Activated T-helper 1 cell treated with anti-CD3 and anti-CD28 coated beads, Interleukin-12 subunit alpha, Interleukin-12 subunit beta, Interleukin-2, Interleukin-4 antibody, amounts not matched to agents 30 ng/mL and 10 ng/mL and 1 ng/mL, durations not matched to agents 14 hours and 24 hours and 36 hours (primary cell): ENCODE data around the gene CRTC1. TPM values are rescaled to one million over a fixed set of nuclear protein-coding genes. Genes with fewer than 3 reads are reported as not detected.
"Not testable (repeated sequence)": the region's sequence is repeated elsewhere in the genome, so short reads cannot be mapped to it uniquely, and the experiment has no call there.

Source experiments
- DNase-seq: peaks from one replicate; pipeline ENCODE4 v3.0.0; 2021; ENCODE audit warnings: low spot score
- H3K27ac Mint-ChIP-seq: one replicate; pipeline ENCODE4 v1.8.0; 2021; ENCODE audit warnings: mild to moderate bottlenecking, mixed read lengths
- H3K27me3 Mint-ChIP-seq: one replicate; pipeline ENCODE4 v1.8.0; 2022; ENCODE audit warnings: mild to moderate bottlenecking, moderate library complexity, mixed read lengths; ENCODE audit not compliant: insufficient read depth
- H3K36me3 Mint-ChIP-seq: one replicate; pipeline ENCODE4 v1.8.0; 2021; ENCODE audit warnings: low read depth, mixed read lengths
- H3K4me1 Mint-ChIP-seq: one replicate; pipeline ENCODE4 v1.8.0; 2021; ENCODE audit warnings: low read depth, mixed read lengths
- H3K4me3 Mint-ChIP-seq: one replicate; pipeline ENCODE4 v1.8.0; 2021; ENCODE audit warnings: mild to moderate bottlenecking, moderate library complexity, mixed read lengths
- H3K9me3 Mint-ChIP-seq: one replicate; pipeline ENCODE4 v1.8.0; 2021; ENCODE audit warnings: mixed read lengths
- intact Hi-C: fragments of 100-400 bp; cut with micrococcal nuclease; formaldehyde crosslinking; loops from one replicate; pipeline ENCODE4 v1.15.1; 2024
- total RNA-seq: library from RNA; stranded (reverse); gene quantifications from 2 replicates; pipeline ENCODE4 v1.2.3, GENCODE V29; 2022

Gene CRTC1
- total RNA-seq, 1 donor from 2014 or later, result 6.1 TPM

DNA sequence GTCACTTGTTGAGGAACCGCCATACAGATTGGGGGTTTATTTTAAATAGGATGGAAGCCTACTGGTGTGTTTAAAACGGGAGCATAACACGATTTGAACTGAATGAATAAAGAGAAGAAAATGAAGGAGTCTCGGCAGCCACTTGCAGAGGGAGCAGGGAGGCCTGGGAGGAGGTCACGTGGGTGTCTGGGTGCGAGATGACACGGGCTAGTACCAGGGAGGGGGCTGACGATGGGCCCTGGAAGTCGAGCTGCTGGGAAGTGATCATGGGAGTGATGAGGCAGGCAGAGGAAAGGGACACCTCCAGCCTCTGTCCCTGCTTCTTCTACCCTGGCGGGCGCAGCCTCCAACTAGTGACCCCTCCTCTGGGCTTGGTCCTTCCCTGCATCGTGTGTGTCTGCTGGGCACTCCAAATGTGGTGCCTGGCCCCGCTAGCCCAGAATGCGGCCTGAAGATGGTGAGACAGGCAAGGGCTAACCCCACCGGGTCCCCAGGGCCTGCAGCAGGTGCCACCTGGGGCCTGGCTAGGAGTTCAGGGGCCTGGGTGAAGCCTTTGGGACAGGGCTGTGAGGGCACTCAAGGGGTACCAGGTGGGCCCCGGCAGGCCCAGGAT, 35.5 kb downstream of the CRTC1 start:
- no peak overlapping the region for H3K27ac Mint-ChIP-seq
- no peaks in the 10 kb centered on the region for H3K4me1 Mint-ChIP-seq
- intact Hi-C loops, result no loop called here
- no peaks in the 10 kb centered on the region for H3K27me3 Mint-ChIP-seq
- H3K36me3 Mint-ChIP-seq, result no peaks in the 10 kb centered on the region
- no peak for DNase-seq
- no peak overlapping the region for H3K4me3 Mint-ChIP-seq
- no peaks in the 10 kb centered on the region for H3K9me3 Mint-ChIP-seq

DNA sequence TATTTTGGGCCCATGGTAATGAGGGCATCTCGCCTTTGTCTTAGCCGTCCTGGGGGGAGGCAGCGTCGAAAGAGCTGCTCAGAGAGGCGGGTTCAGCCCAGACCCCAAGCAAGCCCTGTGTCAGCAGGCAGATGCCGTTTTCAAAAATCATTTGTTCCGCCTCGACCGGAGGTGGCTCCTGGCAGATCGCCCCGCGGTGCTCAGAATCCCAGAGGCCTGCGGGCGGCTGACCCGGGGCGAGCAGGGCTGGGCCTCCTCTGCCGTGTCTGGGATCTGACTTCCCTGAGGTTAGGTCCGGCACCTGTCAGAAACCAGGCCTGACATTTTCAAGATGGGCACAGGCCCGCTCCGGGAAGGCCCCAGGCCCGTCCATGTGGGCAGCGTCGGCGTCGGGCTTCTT, 36.1 kb downstream of the CRTC1 start:
- H3K4me3 Mint-ChIP-seq, result no peak overlapping the region
- H3K27me3 Mint-ChIP-seq, result no peaks in the 10 kb centered on the region
- no peaks in the 10 kb centered on the region for H3K4me1 Mint-ChIP-seq
- no peaks in the 10 kb centered on the region for H3K9me3 Mint-ChIP-seq
- intact Hi-C loops, result no loop called here
- DNase-seq, result no peak
- H3K27ac Mint-ChIP-seq, result no peak overlapping the region
- no peaks in the 10 kb centered on the region for H3K36me3 Mint-ChIP-seq

DNA sequence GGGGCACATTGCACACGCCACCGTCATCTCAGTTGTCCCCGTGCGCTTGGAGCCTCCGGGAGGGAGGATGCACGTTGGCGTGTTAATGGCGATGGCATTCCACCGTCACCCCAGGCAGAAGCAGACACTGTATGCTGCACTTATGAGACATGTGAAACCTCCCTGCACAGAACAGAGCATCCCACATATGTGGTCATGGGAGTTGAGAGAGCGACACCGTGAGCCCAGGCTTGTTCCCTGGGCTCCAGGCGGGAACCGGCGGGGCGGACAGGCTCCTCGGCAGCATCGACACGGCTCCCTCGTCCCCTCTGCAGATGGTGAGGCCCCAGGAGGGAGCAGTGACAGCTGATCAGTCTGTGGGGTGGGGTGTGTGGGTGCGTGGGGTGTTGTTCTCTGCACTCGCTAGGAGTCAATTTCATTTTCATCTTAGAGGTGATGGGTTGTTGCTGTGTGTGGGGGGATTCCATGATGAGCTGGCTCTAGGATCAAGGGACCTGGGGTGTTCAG, 40.4 kb downstream of the CRTC1 start:
- Mint-ChIP-seq H3K4me3 (no peak overlapping the region), H3K36me3 (no peaks in the 10 kb centered on the region)
- DNase-seq, result no peak

DNA sequence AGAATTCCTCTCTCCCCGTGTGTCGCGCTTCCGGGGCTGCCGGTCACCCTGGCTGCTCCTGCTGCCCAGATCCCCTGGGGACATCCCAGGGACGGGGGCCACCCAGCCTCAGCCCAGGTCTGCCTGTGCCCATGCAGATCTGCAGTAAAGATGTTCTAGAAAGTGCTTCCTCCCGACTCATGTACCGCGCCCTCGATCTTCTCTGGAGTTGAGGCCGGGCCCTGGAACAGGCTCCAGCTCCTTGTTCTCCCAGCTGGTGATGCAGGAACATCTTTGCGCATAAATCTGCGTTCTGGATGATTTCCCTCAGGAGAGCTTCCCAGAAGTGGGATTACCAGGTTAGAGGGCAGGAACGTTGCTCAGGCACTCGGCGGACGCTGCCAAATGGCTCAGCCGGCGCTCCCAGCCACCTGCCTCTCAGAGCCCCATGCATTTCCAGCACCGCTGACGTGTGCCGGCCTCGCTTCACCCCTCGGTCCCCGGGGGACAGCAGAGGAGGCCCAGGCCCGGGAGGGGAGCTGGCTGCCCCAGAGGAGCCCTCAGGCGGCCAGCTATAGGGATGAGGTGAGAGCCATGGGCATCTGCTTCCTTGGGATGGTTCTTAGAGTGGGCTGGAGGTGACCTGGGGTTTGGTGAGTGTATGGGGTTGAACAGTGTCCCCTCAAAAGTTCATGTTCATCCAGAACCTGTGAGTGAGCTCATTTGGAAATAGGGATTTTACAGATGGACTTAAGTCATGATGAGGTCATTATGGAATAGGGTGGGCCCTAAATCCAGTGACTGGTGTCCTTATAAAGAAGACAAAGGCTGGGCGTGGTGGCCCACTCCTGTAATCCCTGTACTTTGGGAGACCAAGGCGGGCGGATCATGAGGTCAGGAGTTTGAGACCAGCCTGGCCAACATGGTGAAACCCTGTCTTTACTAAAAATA, 42.6 kb downstream of the CRTC1 start:
- Mint-ChIP-seq H3K27me3 (no peaks in the 10 kb centered on the region), H3K4me1 (no peaks in the 10 kb centered on the region), H3K27ac (no peak overlapping the region), H3K36me3 (no peaks in the 10 kb centered on the region), H3K4me3 (no peak overlapping the region), H3K9me3 (no peaks in the 10 kb centered on the region)
- intact Hi-C loops, result no loop called here
- no peak for DNase-seq

More for the DNA sequence above, 40.4 kb downstream of the CRTC1 start:
- Mint-ChIP-seq H3K27me3 (no peaks in the 10 kb centered on the region), H3K9me3 (no peaks in the 10 kb centered on the region), H3K27ac (no peak overlapping the region), H3K4me1 (no peaks in the 10 kb centered on the region)
- intact Hi-C loops, result no loop called here

DNA sequence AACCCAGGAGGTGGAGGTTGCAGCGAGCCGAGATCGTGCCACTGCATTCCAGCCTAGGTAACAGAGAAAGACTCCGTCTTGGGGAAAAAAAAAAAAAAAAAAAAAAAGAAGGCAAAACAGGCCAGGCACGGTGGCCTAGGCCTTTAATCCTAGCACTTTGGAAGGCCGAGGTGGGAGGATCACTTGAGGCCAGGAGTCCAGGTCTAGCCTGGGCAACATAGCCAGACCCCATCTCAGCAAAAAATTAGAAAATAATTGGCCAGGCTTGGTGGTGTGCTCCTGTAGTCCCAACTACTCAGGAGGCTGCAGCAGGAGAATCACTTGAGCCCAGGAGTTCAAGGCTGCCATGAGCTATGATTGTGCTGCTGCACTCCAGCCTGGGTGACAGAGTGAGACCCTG, 43.4 kb downstream of the CRTC1 start:
- H3K36me3 Mint-ChIP-seq, result no peaks in the 10 kb centered on the region
- no peaks in the 10 kb centered on the region for H3K4me1 Mint-ChIP-seq
- DNase-seq, result no peak
- H3K27ac Mint-ChIP-seq, result no peak overlapping the region
- H3K4me3 Mint-ChIP-seq, result no peak overlapping the region
- no peaks in the 10 kb centered on the region for H3K27me3 Mint-ChIP-seq
- H3K9me3 Mint-ChIP-seq, result no peaks in the 10 kb centered on the region
- intact Hi-C loops, result no loop called here

DNA sequence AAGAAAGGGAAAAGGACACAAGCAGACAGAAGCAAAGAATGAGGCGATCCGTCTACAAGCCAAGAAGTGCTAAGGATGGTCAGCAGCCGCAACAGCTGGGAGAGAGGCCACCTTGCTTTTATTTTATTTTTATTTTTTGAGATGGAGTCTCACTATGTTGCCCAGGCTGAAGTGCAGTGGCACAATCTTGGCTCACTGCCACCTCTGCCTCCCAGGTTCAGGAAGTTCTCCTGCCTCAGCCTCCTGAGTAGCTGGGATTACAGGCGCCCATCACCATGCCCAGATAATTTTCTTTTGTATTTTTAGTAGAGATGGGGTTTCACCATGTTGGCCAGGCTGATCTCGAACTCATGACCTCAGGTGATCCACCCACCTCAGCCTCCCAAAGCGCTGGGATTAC, 44.1 kb downstream of the CRTC1 start:
- intact Hi-C loops, DNase-seq, H3K27ac Mint-ChIP-seq, H3K4me3 Mint-ChIP-seq, H3K4me1 Mint-ChIP-seq, H3K27me3 Mint-ChIP-seq, H3K9me3 Mint-ChIP-seq, H3K36me3 Mint-ChIP-seq: not testable (repeated sequence)

DNA sequence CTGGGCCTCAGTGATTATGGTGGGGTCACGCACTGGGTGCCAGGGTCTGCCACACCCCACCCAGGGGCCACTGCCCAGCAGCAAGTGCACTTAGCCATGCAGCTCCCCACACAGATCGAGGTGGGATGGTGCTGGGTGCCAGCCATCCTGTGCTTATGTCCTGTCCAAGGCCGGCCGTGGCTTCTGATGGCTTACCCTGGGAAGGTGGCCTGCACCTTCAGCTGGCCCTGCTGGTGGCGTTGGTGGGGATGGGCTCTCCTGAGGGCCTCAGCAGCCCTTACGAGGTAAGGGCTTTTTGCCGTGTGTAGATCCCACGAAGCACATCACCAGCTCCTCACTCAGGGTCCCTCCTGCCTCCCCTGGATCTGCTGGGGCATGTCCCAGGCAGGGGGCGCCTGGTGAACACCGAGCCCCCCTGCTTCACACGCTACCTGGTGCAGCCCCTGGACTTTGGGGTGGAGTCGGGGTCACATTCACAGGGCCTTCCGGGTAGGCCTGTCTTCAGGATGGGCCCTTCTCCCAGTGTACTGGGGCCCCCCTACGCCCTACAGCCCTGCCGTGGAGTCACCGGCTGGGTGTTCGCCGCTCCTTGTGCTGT, 46.6 kb downstream of the CRTC1 start:
- Mint-ChIP-seq H3K4me1 (no peaks in the 10 kb centered on the region), H3K27ac (no peak overlapping the region), H3K36me3 (no peaks in the 10 kb centered on the region), H3K9me3 (no peaks in the 10 kb centered on the region), H3K27me3 (no peaks in the 10 kb centered on the region), H3K4me3 (no peak overlapping the region)
- intact Hi-C loops, result no loop called here
- no peak for DNase-seq

DNA sequence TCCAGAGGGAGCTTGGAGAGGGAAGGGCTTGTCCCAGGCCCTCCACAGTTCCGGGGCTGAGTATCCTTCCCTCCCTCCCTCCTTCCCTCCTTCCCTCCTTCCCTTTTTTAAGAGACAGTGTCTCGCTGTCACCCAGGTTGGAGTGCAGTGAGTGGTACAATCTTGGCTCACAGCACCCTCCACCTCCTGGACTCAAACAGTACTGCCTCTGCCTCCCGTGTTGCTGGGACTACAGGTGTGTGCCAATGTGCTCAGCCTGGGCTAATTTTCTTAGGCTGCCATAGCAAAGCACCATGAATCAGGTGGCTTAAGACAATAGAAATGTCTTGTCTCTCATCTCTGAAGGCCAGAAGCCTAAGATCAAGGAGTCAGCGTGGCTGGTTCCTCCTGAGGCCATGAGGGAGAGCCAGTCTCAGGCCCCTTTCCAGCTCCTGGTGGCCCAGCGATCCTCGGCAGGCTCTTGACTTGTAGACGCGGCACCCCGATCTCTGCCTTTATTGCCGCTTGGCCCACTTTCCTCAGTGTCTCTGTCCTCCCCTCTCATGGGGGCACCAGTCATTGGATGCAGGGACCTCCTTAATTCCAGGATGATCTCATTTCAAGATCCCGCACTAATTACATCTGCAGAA, 47.5 kb downstream of the CRTC1 start:
- H3K27me3 Mint-ChIP-seq, result no peaks in the 10 kb centered on the region
- H3K4me1 Mint-ChIP-seq, result no peaks in the 10 kb centered on the region
- intact Hi-C loops, result no loop called here
- no peaks in the 10 kb centered on the region for H3K9me3 Mint-ChIP-seq
- no peak overlapping the region for H3K27ac Mint-ChIP-seq
- DNase-seq, result no peak
- no peaks in the 10 kb centered on the region for H3K36me3 Mint-ChIP-seq
- no peak overlapping the region for H3K4me3 Mint-ChIP-seq

DNA sequence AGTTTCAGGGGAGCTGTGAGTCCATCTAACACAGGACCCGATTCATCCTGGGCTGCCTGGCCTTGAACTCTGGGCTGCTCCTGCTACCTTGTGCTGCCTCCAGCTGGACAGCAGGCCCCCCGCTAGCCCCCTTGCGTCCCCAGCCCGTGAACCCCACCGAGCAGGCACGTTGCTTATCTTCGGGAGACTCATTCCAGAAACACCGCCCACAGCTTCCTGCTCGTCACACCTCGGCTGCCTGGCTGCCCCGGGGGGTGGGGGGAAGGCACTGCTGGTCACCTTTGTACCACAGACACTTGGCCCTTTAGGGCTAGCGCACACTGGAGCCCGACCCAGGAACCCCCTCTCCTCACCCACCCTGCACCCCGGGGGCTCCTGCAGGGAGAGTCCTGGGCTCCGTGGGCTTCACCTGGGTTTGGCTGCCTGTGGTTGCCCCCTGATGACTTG, 48.1 kb downstream of the CRTC1 start:
- H3K4me3 Mint-ChIP-seq, result no peak overlapping the region
- H3K27ac Mint-ChIP-seq, result no peak overlapping the region
- H3K27me3 Mint-ChIP-seq, result no peaks in the 10 kb centered on the region
- H3K4me1 Mint-ChIP-seq, result no peaks in the 10 kb centered on the region
- DNase-seq, result no peak
- no peaks in the 10 kb centered on the region for H3K9me3 Mint-ChIP-seq
- intact Hi-C loops, result no loop called here
- no peaks in the 10 kb centered on the region for H3K36me3 Mint-ChIP-seq

DNA sequence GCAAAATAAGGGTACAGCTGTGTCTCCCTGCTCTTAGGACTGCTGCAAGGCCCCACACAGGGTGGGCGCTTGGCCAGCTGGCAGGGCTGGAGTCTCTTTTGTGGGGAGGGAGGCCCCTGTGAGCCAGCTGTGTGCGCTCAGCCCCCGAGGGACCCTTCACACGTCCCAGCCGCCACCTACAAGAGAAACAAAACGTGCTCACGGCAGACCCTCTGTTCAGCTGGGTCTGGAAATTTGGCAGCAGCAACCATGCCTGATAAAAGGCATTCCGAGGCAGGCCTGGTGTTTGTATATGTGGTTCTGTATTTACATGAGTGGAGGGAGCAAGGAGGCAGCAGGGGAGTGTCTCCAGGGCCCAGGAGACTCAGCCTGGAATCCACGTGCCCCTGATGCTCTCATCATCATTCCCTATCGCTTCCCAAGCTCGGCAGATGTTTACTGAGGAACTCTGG, 49.7 kb downstream of the CRTC1 start:
- H3K9me3 Mint-ChIP-seq, result no peaks in the 10 kb centered on the region
- no peak for DNase-seq
- no peak overlapping the region for H3K4me3 Mint-ChIP-seq
- H3K27me3 Mint-ChIP-seq, result no peaks in the 10 kb centered on the region
- H3K36me3 Mint-ChIP-seq, result no peaks in the 10 kb centered on the region
- intact Hi-C loops, result no loop called here
- H3K27ac Mint-ChIP-seq, result no peak overlapping the region
- H3K4me1 Mint-ChIP-seq, result no peaks in the 10 kb centered on the region

DNA sequence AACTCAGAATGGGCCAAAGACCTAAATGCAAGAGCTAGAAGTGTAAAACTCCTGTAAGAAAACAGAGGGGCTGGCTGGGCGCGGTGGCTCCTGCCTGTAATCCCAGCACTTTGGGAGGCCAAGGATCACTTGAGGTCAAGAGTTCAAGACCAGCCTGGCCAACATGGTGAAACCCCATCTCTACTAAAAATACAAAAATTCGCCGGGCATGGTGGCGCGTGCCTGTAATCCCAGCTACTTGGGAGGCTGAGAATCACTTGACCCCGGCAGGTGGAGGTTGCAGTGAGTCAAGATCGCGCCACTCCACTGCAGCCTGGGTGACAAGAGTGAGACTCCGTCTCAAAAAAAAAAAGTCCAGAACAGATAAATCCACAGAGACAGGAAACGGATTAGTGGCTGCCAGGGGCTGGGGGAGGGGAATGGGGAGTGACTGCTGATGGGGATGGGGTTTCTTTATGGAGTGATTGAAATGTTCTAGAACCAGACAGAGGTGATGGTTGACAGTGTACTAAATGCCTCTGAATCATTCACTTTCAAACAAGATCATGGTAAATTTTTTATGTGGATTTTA, 50.4 kb downstream of the CRTC1 start:
- intact Hi-C loops, H3K27me3 Mint-ChIP-seq, H3K27ac Mint-ChIP-seq, DNase-seq, H3K4me1 Mint-ChIP-seq, H3K9me3 Mint-ChIP-seq, H3K4me3 Mint-ChIP-seq, H3K36me3 Mint-ChIP-seq: not testable (repeated sequence)

DNA sequence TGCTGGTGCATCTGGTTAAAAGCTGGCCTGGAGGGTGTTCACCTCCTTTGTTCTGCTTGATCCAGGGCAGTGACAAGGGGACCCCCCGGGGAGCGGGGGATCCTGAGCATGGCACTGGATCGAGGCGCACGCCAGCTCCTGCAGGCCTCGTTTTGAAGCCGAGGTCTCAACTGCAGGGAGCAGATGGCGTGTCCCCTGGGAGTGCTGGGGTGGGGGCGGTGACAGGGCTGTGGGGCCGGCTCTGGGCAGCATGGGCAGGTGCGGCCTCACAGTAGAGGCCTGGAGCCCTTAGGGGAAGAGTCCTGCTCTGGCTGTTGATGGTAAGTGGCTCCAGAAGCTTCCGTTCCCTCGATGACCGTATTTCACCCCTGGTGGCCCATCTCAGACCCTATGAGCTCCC, 51.8 kb downstream of the CRTC1 start:
- no peaks in the 10 kb centered on the region for H3K4me1 Mint-ChIP-seq
- intact Hi-C loops, result no loop called here
- DNase-seq, result no peak
- H3K27me3 Mint-ChIP-seq, result no peaks in the 10 kb centered on the region
- H3K9me3 Mint-ChIP-seq, result no peaks in the 10 kb centered on the region
- no peak overlapping the region for H3K4me3 Mint-ChIP-seq
- no peaks in the 10 kb centered on the region for H3K36me3 Mint-ChIP-seq
- no peak overlapping the region for H3K27ac Mint-ChIP-seq
